T-helper 22 cell (primary cell): ENCODE measurements around the gene CFAP92.

ENCODE experiments used
- DNase-seq: peaks from one replicate; pipeline ENCODE4 v3.0.0-alpha.2; 2020; ENCODE audit warnings: low read depth

The CFAP92 gene, protein sequence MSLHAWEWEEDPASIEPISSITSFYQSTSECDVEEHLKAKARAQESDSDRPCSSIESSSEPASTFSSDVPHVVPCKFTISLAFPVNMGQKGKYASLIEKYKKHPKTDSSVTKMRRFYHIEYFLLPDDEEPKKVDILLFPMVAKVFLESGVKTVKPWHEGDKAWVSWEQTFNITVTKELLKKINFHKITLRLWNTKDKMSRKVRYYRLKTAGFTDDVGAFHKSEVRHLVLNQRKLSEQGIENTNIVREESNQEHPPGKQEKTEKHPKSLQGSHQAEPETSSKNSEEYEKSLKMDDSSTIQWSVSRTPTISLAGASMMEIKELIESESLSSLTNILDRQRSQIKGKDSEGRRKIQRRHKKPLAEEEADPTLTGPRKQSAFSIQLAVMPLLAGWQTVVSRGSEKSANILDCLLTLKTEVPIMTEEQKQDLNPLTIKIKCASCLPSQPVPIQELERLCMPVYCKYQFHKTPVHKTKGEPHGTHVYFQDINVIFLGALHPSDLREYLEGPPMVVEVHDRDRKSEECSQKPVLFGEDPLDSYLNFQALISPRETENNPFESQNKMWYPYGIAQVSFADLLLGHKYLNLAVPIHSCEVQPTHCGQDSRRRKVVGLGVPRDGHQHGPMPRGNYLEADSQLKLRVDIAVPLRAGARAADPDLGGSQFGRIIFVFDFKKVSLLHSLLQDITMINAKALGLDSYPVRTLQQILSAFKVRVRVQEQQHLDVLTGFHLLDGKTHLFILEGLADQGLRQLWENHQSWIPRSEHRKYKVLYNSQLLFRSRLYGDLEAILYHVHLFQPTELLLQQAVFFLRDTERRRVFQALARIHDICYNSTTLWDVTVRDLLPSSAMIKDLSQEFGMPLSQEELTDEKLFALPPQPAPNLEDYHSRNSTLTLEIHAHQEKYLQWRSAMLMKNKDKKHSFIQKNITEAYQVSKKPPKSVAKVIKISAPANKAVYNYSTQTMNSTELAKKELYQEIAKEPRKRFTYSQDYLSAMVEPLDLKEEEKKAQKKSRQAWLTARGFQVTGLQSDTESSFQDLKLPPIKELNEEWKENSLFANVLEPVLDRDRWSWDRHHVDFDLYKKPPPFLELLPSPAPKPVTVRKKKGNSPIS

DNA sequence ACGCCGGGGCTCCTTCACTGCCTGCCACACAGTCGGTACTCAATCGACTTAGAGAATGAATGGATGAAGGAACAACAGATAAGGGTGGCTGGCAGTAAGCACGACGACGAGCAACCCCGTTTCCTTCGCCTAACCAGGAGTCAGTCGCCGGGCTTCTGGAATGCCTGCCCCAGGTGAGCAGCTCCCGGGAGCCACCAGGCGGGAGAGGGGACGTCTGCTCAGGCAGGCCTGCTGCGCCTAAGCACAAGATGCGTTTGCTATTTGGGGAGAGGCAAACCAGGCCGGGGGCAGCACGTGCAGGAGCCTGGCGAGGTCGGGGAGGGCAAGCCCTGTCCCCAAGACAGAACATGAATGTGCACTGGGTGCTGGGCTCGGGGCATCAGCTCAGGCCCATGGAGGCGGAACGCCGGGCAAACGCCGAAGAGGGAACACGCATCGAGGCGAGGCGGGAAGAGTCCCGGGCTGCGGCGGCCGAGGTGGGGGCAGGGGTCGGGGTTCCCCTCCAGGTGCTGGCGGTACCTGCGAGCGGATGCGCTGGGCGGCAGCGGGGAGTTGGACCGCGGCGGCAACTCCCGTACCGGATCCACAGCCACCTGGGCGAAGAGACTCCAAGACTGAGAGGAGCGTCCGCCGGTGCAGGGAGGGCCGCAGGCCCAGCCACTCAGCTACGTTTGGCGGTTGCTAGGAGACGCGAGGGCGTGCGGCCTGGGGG, at the start of gene CFAP92:
Gene CFAP92 (minus strand): TSS at position 616 of the 712 bp plus-strand sequence. CDS start 772 bp downstream, outside the sequence.
- DNase-seq, result peak; percentile 84

DNA sequence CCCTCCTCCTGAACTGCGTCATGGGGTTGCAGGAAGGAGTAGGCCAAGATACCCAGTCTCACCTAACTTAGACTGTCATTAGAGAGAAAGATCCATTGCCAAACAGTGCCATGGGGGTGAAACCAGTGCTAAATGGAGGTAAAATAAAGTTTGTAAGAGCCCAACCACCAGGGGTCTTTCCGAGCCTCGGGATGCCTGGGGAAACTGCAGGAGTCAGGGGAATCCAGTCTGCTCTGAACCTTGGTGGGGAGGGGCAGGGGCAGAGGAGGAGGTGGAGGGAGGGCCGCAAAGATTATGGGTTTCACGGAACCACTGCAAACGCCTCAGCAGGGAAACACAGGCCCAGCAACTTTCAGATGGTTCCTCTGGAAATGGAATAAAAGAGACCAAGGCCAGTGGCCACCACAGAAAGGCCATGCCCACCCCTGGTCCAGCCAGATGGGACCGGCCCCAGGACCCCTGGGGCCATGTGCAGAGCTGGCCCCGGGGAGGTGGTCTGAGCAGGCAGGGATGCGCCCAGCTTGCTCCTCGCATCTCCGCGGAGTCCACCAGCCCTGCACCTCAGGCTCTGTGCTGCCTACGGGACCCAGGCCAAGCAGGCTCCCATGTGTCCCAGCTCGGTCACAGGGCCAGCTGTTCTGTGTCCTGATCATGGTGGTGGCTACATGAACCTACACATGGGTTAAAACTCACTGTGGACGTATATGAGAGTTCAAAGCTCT, 46.9 kb upstream of the CFAP92 start:
- no peak for DNase-seq

DNA sequence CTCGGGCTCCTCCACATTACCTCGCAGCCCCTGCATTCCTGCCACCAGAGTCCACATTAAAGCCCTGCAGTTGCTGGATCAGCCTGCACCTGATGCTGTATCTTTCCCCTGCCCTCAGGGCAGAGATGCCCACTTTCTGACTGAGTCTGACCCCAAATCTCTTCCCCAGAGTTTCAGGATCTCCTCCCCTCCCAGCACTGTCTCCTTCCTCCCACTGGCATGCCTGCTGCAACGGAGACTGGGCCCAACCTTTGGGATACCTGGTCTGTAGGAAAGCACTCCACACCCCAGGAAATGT, 46.1 kb upstream of the CFAP92 start:
- no peak for DNase-seq

DNA sequence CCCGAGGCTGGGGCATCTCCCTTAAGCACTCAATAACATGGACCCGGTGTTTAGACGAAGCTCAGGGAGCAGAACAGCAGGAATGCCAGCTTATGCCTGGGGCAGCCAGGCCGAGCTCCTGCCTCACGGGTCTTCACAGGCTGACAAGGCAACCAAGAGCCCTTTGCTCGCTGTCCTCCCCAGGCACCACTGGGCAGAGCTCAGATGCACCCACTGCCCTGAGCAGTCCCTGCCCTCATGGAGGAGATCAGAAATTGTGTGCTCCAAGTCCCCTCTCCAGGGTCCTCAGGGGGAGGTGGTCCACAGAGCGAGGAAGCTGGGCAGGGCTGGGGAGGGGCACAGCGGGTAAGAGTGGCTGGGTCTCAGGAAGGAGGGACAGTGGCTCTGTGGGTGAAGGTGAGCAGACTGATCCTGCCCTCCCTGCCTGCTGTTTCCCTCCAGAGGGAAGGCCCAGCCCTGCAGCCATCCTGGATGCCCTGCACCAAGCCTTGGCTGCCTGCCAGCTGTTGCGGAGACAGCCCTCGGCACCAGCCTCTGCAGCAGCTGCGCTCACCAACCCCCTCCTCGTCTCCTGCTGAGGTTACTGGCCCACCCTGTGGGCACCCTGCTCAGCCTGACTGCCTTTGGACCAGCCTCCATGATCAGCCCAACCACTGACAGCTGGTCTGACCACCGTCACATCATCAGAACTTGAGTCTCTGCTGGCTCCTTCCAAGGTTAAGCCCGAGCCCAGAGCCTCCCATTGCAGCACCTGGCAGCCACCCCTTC, 45.6 kb upstream of the CFAP92 start:
- DNase-seq, result no peak

DNA sequence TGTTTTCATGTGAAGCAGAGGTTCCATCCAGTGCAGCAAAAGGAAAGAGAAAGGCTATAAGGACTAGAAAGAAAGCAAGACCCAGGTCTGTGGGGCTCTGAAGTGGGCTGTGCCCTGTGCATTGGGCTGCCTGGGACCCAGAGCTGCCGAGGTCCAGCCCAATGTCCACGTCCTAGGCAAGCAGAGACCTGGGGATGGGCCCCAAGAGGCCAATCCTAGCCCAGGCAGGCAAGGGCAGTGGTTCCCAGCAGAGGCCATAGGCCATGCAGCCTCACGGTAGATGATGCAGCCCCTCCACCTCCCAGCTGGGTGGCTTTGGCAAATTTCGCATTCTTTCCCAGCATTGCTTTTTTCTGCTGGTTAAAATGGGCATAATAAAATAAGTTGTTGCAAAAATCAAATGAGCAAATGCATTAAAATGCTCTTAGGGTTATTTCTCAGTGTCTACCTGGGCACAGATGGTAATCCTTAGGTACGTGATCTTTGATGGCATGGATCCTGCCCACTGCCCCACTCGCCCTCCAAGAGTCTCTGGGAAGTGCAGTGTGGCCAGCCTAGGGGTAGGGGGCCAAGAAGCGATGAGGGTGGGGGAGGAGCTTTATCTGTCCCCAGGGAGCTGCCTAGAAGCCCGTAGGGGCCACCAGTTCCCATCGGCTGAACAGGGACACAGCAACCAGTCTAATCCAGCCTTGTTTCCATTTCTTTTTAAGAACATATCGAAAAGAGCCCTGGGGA, 44.4 kb upstream of the CFAP92 start:
- DNase-seq, result no peak

DNA sequence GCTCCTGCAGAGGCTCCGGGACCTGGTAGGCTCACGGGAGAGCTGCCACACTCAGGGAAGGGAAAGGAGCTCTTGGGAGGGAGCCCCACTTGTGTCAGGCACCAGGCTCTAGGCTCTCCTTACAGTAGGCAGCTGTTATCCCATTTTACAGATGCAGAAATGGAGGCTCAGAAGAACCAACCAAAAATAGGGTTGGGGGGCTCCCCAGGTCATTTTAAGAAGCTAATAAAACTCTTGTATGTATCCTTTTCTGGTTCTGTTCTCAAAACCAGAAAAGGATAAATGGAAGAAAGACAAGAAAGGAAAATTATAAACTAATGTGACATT, 43.2 kb upstream of the CFAP92 start:
- no peak for DNase-seq

DNA sequence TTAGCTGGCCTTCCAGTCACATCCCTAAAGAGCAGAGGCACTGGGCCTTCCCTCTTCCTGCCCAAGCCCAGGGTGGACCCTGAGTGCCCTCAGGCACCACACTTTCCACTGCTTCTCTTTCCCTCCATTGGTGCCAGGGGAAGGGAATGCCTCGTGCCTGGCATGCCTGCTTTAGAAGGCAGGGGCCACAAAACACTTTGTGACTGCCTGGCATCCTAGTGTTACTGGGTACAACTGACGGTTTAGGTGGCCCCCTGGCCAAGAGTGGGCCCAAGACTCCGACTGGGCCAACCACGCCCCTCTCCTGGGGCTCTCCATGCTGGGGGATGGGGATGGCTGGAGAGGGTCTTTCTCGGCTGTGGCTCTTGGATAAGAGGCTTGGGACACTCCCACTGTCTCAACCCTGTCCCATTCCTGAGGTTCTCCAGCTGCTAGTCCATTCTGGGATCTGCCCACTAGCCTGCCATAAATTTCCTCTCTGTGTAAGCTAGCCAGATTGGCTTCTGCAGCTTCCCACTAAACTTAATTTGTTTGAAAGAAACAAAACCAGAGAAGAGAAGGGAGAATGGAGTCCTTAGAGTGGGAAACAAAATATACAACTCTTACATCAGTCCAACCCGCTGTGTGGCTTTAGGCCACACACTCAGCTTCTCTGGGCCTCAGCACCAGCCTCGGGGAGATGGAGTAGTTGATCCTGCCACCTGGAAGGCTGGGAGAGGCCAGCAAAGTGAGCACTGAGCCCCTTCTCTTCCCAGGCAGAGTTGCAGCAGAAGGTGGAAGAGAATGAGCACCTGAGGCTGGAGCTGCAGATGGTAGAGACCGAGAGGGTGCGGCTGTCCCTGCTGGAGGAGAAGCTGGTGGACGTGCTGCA, 42.6 kb upstream of the CFAP92 start:
- DNase-seq, result no peak

DNA sequence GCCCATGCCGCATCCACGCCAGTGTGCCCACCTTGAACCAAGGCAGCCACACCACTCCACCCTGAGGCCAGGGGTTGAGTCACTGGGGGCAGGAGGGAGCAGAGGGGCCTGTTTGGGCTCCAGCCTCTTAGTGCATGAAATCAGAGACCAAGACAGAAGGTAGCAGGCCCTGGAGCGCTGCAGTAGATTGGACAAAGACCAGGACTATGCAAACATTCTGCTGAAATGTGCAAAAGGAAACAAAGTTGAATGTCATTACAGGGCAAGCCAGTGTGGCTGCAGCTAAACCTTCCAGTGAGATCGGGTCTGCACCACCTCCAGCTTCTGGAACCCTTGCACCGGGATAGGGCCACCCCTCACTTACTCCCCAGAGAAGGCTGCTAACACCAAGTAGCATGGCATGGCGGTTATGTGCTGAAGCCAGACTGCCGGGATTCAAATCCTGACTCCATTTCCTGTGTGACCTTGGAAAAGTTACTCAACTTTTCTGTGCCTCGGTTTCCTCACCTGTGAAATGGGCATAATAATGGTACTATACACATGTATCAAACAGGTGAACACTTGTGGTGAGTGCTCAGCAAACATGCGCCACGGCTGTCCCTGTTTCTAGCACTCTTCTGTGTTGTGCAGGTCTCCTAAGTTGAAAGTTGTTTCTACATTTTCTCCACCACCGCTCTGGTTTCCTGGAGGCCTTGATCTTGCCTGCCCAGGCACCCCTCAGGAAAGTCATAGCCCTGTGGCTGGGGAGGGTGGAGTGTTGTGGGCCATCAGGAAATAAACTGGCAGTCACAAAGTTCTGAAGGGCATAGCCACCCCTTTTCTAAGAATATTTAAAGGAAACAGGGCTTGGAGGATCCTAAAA, 41.7 kb upstream of the CFAP92 start:
- no peak for DNase-seq

DNA sequence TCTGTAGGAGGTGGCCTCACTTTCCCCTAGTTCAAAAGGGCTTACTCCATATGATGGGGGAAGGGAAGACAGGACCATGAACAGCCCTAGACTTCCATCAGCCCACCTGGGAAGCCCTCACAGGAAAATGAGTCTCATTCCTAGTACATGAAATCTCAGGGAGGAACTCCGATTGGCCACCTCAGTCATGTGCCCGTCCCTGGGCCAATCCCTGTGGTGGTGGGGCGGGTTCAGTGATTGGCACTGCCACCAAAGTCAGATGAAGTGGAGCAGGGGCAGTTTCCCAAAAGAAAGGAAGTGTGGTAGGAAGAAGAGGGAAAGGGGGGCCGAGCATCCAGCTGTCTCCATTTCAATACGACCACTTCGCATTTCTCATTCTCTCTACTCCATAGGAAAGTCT, 40.8 kb upstream of the CFAP92 start:
- DNase-seq, result no peak

DNA sequence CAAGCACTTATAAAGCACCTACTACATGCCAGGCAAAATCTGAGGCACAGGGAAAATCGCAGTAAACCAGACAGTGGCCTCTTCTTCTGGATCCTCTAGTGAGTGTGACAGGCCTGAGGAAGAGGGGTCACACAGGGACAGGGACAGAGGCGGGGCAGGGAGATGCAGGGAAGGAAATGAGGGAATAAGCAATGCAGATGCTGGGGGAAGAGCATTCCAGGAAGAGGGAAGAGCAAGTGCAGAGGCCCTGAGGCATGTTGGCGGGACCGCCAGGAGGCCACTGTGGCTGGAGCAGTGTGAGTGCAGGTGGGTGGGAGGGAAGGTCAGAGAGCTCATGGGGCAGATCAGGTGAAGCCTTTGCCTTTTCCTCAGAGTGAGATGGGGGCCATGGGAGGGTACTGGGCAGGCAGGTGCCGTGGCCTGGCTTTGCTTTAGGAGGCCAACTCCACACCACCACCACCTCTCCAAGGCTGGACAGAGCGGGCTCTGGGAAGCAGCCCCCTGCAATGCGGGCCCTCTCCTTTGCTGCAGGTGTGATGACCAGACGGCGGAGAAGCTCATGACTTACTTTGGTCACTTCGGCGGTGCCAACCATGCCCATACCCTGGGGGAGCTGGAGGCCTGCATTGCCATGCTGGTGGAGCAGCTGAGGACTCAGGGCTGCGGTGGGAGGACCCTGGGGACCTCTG, 39.9 kb upstream of the CFAP92 start:
- DNase-seq, result no peak

DNA sequence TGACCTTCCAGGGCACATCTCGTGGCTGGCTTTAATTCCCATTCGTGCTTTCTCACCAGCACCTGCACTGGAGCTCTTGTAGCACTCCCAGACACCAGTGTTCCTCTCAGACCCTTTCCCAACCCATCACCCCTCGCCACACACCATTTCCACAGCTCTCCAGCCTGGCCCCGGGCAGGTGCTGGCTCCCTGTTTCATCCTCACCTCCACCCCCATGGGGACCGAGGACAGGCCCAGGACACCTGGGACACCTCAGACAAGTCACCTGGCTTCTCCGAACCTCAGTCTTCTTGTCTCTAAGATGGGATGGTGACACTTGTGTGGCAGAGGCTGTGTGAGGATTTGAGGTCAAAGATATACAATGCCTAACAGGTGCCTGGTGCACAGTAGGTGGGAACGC, 39.3 kb upstream of the CFAP92 start:
- DNase-seq, result no peak

DNA sequence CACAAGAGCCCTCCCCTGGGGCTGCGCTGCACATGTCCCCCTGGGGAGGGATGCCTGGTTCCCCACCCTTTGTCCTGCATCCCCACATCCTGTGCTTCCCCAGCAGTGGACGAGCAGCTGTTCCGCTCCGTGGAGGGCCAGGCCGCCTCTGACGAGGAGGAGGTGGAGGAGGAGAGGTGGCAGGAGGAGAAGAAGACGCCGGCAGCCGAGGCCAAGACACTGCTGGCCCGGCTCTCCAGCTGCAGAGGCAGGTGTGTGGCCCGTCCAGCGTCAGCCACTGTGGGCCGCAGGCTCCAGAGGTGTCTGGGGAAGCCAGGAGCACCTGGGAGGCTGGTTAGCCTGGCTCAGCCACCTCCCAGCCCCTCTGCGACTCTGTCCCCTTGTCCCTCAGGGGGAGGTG, 38.8 kb upstream of the CFAP92 start:
- no peak for DNase-seq

DNA sequence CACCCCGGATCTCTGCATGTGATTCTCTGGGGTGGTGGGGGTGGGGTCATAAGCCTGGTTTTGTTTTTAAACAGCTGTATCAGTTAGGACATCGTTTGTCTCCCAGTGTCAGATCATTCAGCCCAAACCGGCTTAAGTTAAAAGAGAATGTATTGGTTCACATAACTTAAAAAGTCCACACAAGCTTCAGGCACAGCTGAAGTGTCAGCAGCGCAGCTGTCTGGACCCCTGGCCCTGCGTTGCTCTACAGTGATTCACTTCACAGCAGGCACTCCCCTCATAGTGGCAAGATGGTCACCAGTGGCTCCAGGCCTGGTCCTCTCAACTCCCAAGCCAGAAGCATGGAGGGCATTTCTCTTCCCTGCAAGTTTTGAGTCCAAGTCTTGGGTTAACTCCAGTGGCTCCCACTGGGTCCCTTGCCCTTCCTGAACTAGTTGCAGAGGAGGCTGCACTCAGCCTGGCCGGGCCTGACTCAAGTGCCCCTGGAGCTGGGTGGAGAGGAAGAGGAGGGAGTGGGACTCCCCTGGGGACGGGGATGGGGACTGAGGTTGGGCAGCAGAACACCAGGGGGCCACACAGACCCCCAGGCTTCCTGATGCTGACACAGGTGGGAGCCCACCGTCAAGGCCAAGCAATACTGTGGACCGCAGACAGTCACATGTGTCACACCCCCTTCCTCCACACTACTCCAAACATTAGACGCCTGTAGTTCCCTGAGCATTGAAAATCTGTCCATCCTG, 37.8 kb upstream of the CFAP92 start:
- DNase-seq, result no peak

DNA sequence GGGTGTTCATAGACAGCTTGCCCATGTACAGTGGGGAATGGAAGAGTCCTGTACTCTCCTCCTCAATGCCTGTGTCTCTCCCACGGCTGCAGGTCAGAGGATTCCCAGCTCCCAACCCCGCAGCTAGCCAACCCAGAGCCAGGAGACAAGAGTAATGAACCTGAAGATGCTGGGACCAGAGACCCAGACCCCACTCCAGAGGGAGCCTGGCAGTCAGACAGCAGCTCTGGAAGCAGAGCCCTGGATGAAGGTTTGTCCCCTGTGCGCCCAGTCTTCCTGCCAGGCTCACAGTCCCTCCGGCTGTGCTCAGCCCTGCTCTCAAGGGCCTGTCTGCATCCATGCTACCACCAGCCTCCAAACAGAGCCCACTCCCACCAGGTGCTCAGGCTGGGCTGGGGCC, 36.7 kb upstream of the CFAP92 start:
- no peak for DNase-seq

DNA sequence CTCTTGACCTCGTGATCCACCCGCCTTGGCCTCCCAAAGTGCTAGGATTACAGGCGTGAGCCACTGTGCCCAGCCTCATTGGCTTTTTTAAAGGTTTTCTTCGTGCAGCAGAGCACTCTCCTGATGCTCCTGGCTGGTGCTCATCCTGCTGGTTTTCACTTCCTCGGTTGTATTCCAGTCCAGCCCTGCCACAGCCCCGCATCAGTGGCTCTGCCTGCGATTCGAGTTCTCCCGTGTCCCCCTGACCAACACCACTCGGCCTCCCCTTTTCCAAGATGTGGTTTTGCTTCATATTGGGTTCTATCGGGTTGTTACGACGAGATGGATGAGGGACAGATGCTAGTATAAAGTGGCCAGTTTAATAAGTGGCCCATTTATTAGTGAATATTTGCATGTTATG, 35.0 kb upstream of the CFAP92 start:
- DNase-seq, result no peak

DNA sequence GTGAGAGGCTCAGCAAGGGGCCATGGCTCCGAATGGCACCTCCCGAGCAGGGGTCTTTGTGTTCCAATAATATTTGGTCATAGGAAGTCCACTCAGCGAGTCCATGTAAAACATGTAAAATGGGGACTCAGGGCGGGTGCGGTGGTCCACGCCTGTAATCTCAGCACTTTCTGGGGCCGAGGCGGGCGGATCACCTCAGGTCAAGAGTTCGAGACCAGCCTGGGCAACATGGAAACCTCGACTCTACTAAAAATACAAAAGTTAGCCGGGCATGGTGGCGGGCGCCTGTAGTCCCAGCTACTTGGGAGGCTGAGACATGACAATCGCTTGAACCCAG, 33.6 kb upstream of the CFAP92 start:
- no peak for DNase-seq
